GM18951 (cell line): ENCODE measurements around the gene ANKRD13D.

Experiments
- POLR2A ChIP-seq: IDR thresholded peaks from 4 replicates; pipeline ENCODE4 v1.6.1; 2011; ENCODE audit warnings: mild to moderate bottlenecking; ENCODE audit not compliant: insufficient read length, insufficient read depth; ENCODE audit errors: extremely low read depth
- in situ Hi-C: fragments of 300-500 bp; cut with MboI; formaldehyde crosslinking; loops from one replicate; pipeline ENCODE4 v1.12.0; 2022; ENCODE audit warnings: low sequenced_read_pairs, mixed read lengths, inconsistent platforms; ENCODE audit not compliant: unreplicated experiment

ANKRD13D gene

GRCh38 chr11:67253872-67254624 lies 35.1 kb upstream of the ANKRD13D start:
- TF ChIP-seq POLR2A = no peak
- in situ Hi-C loops = no loop called here

- no peak for TF ChIP-seq POLR2A
- in situ Hi-C loops = no loop called here
Observed at GRCh38 chr11:67254798-67255197, 34.3 kb upstream of the ANKRD13D start.

GRCh38 chr11:67255353-67255752 lies 33.8 kb upstream of the ANKRD13D start:
- TF ChIP-seq POLR2A = no peak
- in situ Hi-C loops = no loop called here

GRCh38 chr11:67255864-67256263 lies 33.2 kb upstream of the ANKRD13D start:
- peak; percentile 4 for TF ChIP-seq POLR2A
- in situ Hi-C loops = no loop called here

GRCh38 chr11:67256477-67257135 lies 32.5 kb upstream of the ANKRD13D start:
- in situ Hi-C loops = no loop called here

GRCh38 chr11:67260406-67260805 lies 28.7 kb upstream of the ANKRD13D start:
- in situ Hi-C loops = loop anchor here (5.0 to 10.0 kb wide), 2 partner anchors 57 to 124 kb away; no protein-coding TSS in a partner anchor

More at GRCh38 chr11:67256477-67257135, 32.5 kb upstream of the ANKRD13D start:
- TF ChIP-seq POLR2A = no peak

GRCh38 chr11:67260885-67261639 lies 28.0 kb upstream of the ANKRD13D start:
- in situ Hi-C loops = loop anchor here (5.0 to 10.0 kb wide), 2 partner anchors 56 to 124 kb away; no protein-coding TSS in a partner anchor

More at GRCh38 chr11:67260406-67260805, 28.7 kb upstream of the ANKRD13D start:
- TF ChIP-seq POLR2A = no peak

GRCh38 chr11:67261640-67261945 lies 27.5 kb upstream of the ANKRD13D start:
- in situ Hi-C loops = loop anchor here (5.0 to 10.0 kb wide), 2 partner anchors 56 to 123 kb away; no protein-coding TSS in a partner anchor
- no peak for TF ChIP-seq POLR2A

GRCh38 chr11:67261946-67262681 lies 27.0 kb upstream of the ANKRD13D start:
- in situ Hi-C loops = loop anchor here (5.0 to 10.0 kb wide), 2 partner anchors 55 to 123 kb away; no protein-coding TSS in a partner anchor
- TF ChIP-seq POLR2A = no peak

GRCh38 chr11:67262731-67263675 lies 26.1 kb upstream of the ANKRD13D start:
- TF ChIP-seq POLR2A = peak; percentile 18
- in situ Hi-C loops = loop anchor here (5.0 to 10.0 kb wide), 2 partner anchors 54 to 122 kb away; no protein-coding TSS in a partner anchor

- in situ Hi-C loops = loop anchor here (5.0 to 10.0 kb wide), 2 partner anchors 53 to 121 kb away; no protein-coding TSS in a partner anchor
- TF ChIP-seq POLR2A = no peak
Observed at GRCh38 chr11:67264260-67264659, 24.8 kb upstream of the ANKRD13D start.
